Keratinocyte (primary cell): ENCODE measurements around the gene NDRG4.

ENCODE experiments used
- EZH2 ChIP-seq: IDR thresholded peaks from one replicate; pipeline ENCODE4 v1.6.1; 2012; ENCODE audit warnings: inconsistent platforms, mild to moderate bottlenecking, low read length, moderate library complexity
- TF ChIP-seq, protein P1 (sequence below), 3 experiments: IDR thresholded peaks in 1 of 3; conservative IDR thresholded peaks in 1 of 3; optimal IDR thresholded peaks in 1 of 3; 2 replicates in 2 of 3; 3 replicates in 1 of 3; pipeline versions ENCODE3 to v1.5.1; 2011; ENCODE audit warnings: low read length in 3 of 3, mild to moderate bottlenecking in 3 of 3, moderate library complexity in 2 of 3, control low read depth in 1 of 3, inconsistent platforms in 1 of 3; ENCODE audit not compliant: insufficient read depth in 2 of 3; ENCODE audit errors: extremely low read depth in 1 of 3

DNA sequence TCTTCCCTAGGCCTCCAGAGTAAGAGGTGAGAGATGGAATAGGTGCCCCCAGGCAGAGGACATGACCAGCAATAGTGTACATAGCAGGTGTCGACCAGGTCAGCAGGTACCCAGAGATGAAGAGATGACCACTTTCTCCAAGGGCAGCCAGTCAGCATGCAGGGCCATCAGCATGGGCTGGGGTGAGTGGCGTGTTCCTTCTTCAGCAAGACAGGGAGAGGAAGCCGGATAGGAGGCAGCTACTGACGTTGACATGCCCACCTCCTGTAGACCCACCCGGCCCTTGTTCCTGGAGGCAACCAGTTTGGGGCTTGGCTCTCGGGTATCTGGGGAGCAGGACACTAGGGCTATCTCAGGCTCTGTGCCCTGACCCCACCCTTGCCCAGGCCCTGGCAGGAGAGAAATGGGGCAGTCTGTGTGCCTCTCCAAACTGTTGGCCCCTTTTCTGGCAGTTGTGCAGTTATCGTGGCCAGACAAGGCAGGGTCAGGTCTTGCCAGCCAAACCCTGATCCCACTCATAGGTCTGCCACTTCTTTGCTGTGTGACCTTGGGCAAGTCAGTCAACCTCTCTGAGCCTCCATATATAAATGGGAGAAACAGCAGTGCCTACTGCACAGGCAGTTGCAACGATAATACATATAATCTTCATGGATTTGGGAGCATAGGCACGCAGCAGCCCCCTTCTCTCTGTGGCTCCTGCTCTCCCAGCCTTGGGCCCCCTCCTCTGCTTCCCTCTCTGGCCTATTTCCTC is 1.4 kb upstream of the NDRG4 start:
- no peak for TF ChIP-seq EZH2
- TF ChIP-seq, protein P1, sequence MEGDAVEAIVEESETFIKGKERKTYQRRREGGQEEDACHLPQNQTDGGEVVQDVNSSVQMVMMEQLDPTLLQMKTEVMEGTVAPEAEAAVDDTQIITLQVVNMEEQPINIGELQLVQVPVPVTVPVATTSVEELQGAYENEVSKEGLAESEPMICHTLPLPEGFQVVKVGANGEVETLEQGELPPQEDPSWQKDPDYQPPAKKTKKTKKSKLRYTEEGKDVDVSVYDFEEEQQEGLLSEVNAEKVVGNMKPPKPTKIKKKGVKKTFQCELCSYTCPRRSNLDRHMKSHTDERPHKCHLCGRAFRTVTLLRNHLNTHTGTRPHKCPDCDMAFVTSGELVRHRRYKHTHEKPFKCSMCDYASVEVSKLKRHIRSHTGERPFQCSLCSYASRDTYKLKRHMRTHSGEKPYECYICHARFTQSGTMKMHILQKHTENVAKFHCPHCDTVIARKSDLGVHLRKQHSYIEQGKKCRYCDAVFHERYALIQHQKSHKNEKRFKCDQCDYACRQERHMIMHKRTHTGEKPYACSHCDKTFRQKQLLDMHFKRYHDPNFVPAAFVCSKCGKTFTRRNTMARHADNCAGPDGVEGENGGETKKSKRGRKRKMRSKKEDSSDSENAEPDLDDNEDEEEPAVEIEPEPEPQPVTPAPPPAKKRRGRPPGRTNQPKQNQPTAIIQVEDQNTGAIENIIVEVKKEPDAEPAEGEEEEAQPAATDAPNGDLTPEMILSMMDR (optimal IDR thresholded peaks at IDR 0.05 in 1 of 3, IDR thresholded peaks at IDR 0.05 in 1 of 3, conservative IDR thresholded peaks at IDR 0.05 in 1 of 3; ENCODE audit: extremely low read depth in 1 of 3, insufficient read depth in 2 of 3, low read length in 3 of 3) = no peak
